Mucosa of rectum (tissue), 2 donors: Measurements from ENCODE around the gene VWA3B.

Experiments
- H3K27ac ChIP-seq, 2 donors: one replicate each; pipeline ENCODE4 v1.7.0; 2013; ENCODE audit warnings: inconsistent platforms in 2 of 2, low read depth in 2 of 2, low read length in 2 of 2
- H3K27me3 ChIP-seq, 2 donors: one replicate each; pipeline ENCODE4 v1.7.0; 2013; ENCODE audit warnings: low read length in 2 of 2; ENCODE audit not compliant: control insufficient read depth in 2 of 2, insufficient read depth in 2 of 2
- H3K36me3 ChIP-seq, 2 donors: one replicate each; pipeline ENCODE4 v1.7.0; 2013; ENCODE audit warnings: low read length in 2 of 2; ENCODE audit not compliant: control insufficient read depth in 2 of 2, insufficient read depth in 2 of 2
- H3K4me1 ChIP-seq, 2 donors: one replicate each; pipeline ENCODE4 v1.7.0; 2013; ENCODE audit warnings: low read length in 2 of 2, mild to moderate bottlenecking in 1 of 2; ENCODE audit not compliant: control insufficient read depth in 2 of 2, insufficient read depth in 2 of 2
- H3K4me3 ChIP-seq, 2 donors: one replicate each; pipeline ENCODE4 v1.7.0; 2013; ENCODE audit warnings: low read length in 2 of 2
- H3K9ac ChIP-seq, 2 donors: one replicate each; pipeline ENCODE4 v1.7.0; 2013; ENCODE audit warnings: low read length in 2 of 2, low read depth in 1 of 2, mild to moderate bottlenecking in 1 of 2
- H3K9me3 ChIP-seq, 2 donors: one replicate each; pipeline ENCODE4 v1.7.0; 2013; ENCODE audit warnings: low read length in 2 of 2; ENCODE audit not compliant: control insufficient read depth in 2 of 2
- donor health status: healthy.
- donor health status: Normal muscosa, but diverticular disease.

Gene VWA3B

GRCh38 chr2:98060277-98060676 lies 26.7 kb upstream of the VWA3B start:
- H3K9ac ChIP-seq, result no peak overlapping the region
- no peak overlapping the region for H3K4me3 ChIP-seq
- H3K4me1 ChIP-seq, result no peaks in the 10 kb centered on the region
- H3K27ac ChIP-seq, result no peak overlapping the region
- no peaks in the 10 kb centered on the region for H3K36me3 ChIP-seq
- H3K27me3 ChIP-seq, result no peaks in the 10 kb centered on the region
- H3K9me3 ChIP-seq, result no peaks in the 10 kb centered on the region

DNA sequence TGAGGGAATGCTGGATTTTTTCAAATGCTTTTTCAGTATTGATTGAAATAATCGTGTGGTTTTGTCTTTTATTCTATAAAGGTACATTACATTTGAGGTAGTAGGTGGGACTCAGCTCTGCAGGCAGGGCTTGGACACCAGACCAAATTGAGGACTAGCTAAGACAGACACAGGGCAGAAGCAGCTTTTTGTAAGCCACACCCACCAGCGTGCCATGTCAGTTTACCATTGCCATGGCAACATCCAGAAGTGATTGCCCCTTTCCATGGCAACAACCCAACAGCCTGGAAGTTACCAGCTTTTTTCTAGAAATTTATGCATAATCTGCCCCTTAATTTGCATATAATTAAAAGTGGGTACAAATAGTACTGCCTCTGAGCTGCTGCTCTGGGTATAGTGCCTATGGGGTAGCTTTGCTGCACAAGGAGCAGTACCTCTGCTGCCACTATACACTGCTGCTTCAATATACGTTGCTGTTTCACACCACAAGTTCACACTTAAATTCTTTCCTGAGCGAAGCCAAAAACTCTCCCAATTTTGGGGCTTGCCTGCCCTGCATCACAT lies 23.6 kb upstream of the VWA3B start:
- Histone ChIP-seq H3K9ac (no peak overlapping the region), H3K27me3 (no peaks in the 10 kb centered on the region), H3K27ac (no peak overlapping the region), H3K4me1 (no peaks in the 10 kb centered on the region), H3K4me3 (no peak overlapping the region), H3K36me3 (no peaks in the 10 kb centered on the region), H3K9me3 (no peaks in the 10 kb centered on the region)

DNA sequence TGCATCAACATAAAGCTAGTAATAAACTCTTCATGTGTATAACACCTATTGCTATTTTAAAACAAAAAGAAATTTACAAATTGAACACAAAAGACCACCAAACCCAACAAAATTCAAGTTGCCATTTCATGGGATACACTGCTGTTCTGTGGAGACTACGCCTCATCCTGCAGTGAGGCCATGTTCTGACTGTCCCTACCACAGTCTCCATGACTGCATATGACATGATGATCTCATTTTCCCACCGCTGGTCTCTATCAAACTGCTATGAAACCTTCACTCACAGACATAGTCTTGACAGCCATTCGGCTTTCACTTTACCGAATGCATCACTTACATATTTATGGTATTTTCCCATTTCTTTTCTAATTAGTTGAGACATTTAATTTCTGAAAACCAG lies 21.2 kb upstream of the VWA3B start:
- Histone ChIP-seq H3K27ac (no peak overlapping the region), H3K4me1 (no peaks in the 10 kb centered on the region), H3K4me3 (no peak overlapping the region), H3K9ac (no peak overlapping the region), H3K36me3 (no peaks in the 10 kb centered on the region), H3K27me3 (no peaks in the 10 kb centered on the region), H3K9me3 (no peaks in the 10 kb centered on the region)

DNA sequence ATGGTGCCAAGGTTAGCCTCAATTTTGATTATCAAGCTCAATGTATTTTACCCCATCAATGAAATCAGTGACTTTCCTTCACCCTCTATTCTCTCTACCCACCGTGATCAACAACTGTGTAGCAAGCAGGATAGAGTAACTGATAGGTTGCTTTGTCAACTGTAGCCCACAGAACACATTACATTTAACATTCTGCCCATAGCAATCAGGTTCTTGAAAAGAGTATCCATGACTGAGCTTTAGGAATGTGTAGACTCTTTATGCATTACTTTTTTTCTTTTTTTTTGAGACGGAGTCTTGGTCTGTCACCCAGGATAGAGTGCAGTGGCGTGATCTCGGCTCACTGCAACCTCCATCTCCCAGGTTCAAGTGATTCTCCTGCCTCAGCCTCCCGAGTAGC lies 19.8 kb upstream of the VWA3B start:
- no peaks in the 10 kb centered on the region for H3K9me3 ChIP-seq
- no peaks in the 10 kb centered on the region for H3K27me3 ChIP-seq
- no peaks in the 10 kb centered on the region for H3K36me3 ChIP-seq
- no peak overlapping the region for H3K9ac ChIP-seq
- no peak overlapping the region for H3K27ac ChIP-seq
- no peaks in the 10 kb centered on the region for H3K4me1 ChIP-seq
- no peak overlapping the region for H3K4me3 ChIP-seq

DNA sequence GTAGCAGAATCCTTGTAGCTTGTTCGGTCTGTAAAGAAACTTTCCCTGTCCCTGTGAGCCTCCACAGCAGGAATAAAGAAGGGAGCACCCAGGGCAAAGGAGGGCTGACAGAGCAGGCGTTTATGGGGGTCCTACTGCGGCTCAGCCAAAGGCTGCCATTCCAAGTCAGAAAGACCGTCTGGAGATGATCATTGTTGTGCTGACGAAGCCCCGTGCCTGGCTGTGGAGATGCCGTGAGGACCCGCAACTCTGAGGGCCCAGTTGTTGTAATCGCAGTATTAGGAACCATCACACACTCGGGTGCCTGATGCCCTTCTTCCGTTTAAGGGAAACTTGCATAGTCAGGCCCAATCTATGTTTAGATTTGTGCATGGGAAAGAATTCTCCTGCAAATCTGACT lies 16.9 kb upstream of the VWA3B start:
- Histone ChIP-seq H3K4me1 (no peaks in the 10 kb centered on the region), H3K27ac (no peak overlapping the region), H3K27me3 (no peaks in the 10 kb centered on the region), H3K36me3 (no peaks in the 10 kb centered on the region), H3K4me3 (no peak overlapping the region), H3K9ac (no peak overlapping the region), H3K9me3 (no peaks in the 10 kb centered on the region)

GRCh38 chr2:98072442-98072841 lies 14.5 kb upstream of the VWA3B start:
- Histone ChIP-seq H3K36me3 (no peaks in the 10 kb centered on the region), H3K9me3 (no peaks in the 10 kb centered on the region), H3K4me3 (no peak overlapping the region), H3K9ac (no peak overlapping the region), H3K27me3 (no peaks in the 10 kb centered on the region), H3K4me1 (no peaks in the 10 kb centered on the region), H3K27ac (no peak overlapping the region)

- H3K9ac ChIP-seq, result no peak overlapping the region
- H3K4me3 ChIP-seq, result no peak overlapping the region
- H3K27me3 ChIP-seq, result peaks cover 0 to 3% of the 10 kb centered on the region in 2 donors
- H3K36me3 ChIP-seq, result no peaks in the 10 kb centered on the region
- H3K9me3 ChIP-seq, result no peaks in the 10 kb centered on the region
- peaks cover 0 to 4% of the 10 kb centered on the region in 2 donors for H3K4me1 ChIP-seq
- H3K27ac ChIP-seq, result no peak overlapping the region
Observed at GRCh38 chr2:98078701-98079100, 8.3 kb upstream of the VWA3B start.

DNA sequence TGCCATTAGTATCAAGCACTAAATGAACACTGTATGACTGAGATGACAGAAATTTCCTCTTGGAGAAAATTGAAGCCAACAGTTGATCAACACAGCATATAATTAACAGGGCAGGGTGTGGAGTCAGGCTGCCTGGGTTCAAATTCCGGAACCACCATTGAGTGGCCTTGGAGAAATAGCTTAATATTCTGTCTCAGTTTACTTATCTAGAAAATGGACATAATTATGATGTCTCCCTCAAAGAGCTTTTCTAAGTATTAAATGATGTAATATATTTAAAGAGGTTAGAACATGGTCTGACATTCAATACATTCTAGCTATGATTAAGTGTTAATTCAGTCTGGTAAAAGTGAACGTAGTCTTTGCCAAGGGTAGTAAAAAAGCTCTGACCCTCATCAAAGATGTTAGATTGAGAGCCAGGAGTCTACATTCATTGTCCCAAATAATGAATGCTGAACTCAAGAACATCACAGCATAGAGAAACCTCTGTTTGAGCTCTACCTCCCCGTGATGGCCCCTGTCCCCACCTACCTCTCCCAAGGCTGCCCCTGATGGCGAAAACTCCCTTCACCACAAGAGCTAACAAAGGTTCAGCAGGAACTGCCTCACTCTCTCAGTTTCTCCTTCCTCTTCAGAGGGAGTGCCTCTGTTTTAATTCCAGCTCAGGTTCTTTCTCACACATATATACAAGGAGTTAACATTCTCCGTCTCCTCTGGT lies 2.7 kb upstream of the VWA3B start:
- H3K4me1 ChIP-seq, result peaks cover 26 to 44% of the 10 kb centered on the region in 2 donors
- peak overlapping the region; percentile 92 to 96 for H3K27ac ChIP-seq
- no peaks in the 10 kb centered on the region for H3K9me3 ChIP-seq
- H3K36me3 ChIP-seq, result no peaks in the 10 kb centered on the region
- peaks cover 4 to 6% of the 10 kb centered on the region in 2 donors for H3K27me3 ChIP-seq
- peak overlapping the region; percentile 38 to 89 for H3K9ac ChIP-seq
- peak overlapping the region; percentile 32 to 55 for H3K4me3 ChIP-seq

- H3K9me3 ChIP-seq, result no peaks in the 10 kb centered on the region
- H3K9ac ChIP-seq, result peak overlapping the region; percentile 38 to 89
- H3K4me1 ChIP-seq, result peaks cover 26 to 44% of the 10 kb centered on the region in 2 donors
- H3K36me3 ChIP-seq, result no peaks in the 10 kb centered on the region
- H3K27ac ChIP-seq, result peak overlapping the region; percentile 92 to 96
- H3K27me3 ChIP-seq, result peaks cover 4 to 6% of the 10 kb centered on the region in 2 donors
- H3K4me3 ChIP-seq, result peak overlapping the region; percentile 32 to 55
Observed at GRCh38 chr2:98084869-98085238, 2.1 kb upstream of the VWA3B start.

DNA sequence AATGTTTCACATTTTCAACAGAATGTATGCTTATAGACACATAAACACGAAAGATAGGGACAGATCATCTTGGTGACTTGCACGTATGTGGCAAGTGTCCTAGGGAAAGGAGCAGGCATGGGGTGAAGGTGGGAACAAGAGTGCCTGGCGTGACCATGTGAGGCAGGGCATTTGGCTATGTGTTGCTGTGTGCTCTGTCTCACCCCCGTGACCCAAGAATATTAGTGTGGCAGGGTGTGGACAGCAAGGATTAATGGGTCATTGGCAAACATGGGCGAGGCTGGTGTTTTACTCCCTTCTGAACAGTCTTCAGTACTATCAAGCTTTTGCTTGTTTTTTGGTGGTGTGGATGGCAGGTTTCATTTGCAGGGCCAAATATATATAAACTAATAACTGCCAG lies 1.3 kb upstream of the VWA3B start:
- Histone ChIP-seq H3K27me3 (peaks cover 4 to 6% of the 10 kb centered on the region in 2 donors), H3K27ac (peak overlapping the region; percentile 92 to 96), H3K9me3 (no peaks in the 10 kb centered on the region), H3K9ac (peak overlapping the region; percentile 44 to 89), H3K36me3 (no peaks in the 10 kb centered on the region), H3K4me1 (peaks cover 26 to 44% of the 10 kb centered on the region in 2 donors), H3K4me3 (peak overlapping the region in 1 of 2 donors; percentile 22)
